GM18507 (cell line): ENCODE data around the gene SLCO1B1.
"Not testable (repeated sequence)": the region's sequence is repeated elsewhere in the genome, so short reads cannot be mapped to it uniquely, and the experiment has no call there.

Experiments used
- DNase-seq: peaks from one replicate; pipeline ENCODE4 v3.0.0; 2011; ENCODE audit warnings: low read depth; ENCODE audit not compliant: insufficient read length; ENCODE audit errors: extremely low spot score
- FAIRE-seq: peaks from 2 replicates; lab custom pipeline; 2011; peaks lifted over from hg19 to GRCh38; lab: Jason Lieb, UNC

Gene SLCO1B1, protein sequence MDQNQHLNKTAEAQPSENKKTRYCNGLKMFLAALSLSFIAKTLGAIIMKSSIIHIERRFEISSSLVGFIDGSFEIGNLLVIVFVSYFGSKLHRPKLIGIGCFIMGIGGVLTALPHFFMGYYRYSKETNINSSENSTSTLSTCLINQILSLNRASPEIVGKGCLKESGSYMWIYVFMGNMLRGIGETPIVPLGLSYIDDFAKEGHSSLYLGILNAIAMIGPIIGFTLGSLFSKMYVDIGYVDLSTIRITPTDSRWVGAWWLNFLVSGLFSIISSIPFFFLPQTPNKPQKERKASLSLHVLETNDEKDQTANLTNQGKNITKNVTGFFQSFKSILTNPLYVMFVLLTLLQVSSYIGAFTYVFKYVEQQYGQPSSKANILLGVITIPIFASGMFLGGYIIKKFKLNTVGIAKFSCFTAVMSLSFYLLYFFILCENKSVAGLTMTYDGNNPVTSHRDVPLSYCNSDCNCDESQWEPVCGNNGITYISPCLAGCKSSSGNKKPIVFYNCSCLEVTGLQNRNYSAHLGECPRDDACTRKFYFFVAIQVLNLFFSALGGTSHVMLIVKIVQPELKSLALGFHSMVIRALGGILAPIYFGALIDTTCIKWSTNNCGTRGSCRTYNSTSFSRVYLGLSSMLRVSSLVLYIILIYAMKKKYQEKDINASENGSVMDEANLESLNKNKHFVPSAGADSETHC

GRCh38 chr12:21130998-21131397 lies at the start of gene SLCO1B1:
TSS of gene SLCO1B1 (plus strand) at chr12:21131194. CDS start at chr12:21141575, 10,381 bp downstream.
- no peak for FAIRE-seq
- DNase-seq = no peak

GRCh38 chr12:21084753-21085152 lies 46.2 kb upstream of the SLCO1B1 start:
- not testable (repeated sequence) for DNase-seq, FAIRE-seq

DNA sequence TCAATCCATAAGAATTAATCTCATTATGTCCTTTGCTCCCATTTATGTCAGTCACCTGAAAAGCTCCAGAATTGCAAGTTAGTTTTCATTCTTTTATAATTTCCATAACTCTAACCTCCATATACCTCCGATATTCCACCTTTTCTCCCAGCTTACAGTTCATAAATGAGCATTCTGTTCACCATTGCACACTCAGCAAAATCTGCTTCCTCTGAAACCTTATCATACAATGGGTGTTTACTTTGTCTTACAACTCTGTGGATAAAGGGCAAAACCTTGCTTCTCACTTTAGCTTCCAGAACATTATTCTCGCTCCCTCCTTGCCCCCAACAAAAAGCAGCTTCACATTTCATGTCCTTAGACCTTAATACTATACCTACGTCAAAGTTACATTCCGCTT lies 19.3 kb upstream of the SLCO1B1 start:
- DNase-seq = no peak
- no peak for FAIRE-seq

GRCh38 chr12:21113266-21113665 lies 17.7 kb upstream of the SLCO1B1 start:
- no peak for FAIRE-seq
- no peak for DNase-seq

GRCh38 chr12:21117995-21118394 lies 13.0 kb upstream of the SLCO1B1 start:
- FAIRE-seq (no peak), DNase-seq (no peak)

DNA sequence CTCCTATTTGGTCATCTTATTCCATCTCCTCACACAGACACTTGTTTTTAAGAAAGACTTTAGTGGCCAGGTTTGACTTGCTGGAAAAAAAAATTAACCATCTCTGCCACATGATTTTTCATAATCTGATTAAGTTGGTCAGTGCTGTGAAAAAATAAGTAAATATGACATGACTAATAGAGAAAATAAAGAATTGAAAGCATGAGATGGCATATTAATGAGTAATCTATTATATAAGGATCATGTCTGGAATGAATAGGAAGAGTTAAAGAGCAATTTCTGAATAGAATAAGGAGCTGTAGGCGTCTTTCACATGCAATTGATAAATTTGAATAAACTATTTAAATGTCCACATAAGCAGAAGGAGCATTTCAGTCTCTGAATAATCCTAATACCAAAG lies 12.2 kb upstream of the SLCO1B1 start:
- no peak for FAIRE-seq
- no peak for DNase-seq

DNA sequence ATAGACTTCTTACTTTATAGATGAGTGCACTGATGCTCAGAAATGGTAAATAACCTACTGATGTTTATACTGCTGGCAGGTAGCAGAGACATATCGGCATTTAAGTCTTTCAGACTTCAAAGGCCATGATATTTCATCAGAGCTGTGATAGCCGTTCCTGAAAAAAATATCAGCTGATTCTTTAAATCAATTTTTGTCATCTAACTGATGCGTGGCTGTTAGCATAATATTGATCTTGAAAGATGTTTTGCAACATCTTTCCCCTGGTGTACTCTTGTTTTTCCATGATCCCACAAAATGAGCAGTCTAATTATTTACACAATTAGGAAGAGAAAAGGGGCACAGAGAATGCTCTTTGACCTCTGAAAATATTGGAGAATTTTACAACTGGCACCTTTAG lies 1.6 kb upstream of the SLCO1B1 start:
- no peak for DNase-seq
- FAIRE-seq = no peak

DNA sequence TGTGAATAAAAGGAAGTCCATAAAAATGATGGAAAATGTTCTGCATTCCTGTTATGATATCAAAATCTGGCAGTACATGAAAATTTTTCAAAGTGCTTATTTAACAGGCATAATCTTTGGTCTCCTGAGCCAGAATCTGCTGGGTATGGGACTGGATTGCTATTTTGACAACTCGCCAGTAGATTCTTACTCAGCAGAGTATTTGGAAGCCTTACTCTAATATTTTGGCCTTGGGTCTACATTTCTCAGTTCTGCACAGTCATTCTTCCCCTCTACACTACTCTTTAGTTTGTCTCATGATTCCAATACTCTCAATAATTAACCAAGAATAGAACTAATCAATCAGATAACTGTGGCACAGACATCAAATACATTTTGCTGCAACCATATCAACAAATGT lies 1.1 kb upstream of the SLCO1B1 start:
- FAIRE-seq = no peak

GRCh38 chr12:21137318-21137999 lies 6.5 kb downstream of the SLCO1B1 start:
- FAIRE-seq, DNase-seq: not testable (repeated sequence)

More for the DNA sequence above, 1.1 kb upstream of the SLCO1B1 start:
- DNase-seq = no peak

DNA sequence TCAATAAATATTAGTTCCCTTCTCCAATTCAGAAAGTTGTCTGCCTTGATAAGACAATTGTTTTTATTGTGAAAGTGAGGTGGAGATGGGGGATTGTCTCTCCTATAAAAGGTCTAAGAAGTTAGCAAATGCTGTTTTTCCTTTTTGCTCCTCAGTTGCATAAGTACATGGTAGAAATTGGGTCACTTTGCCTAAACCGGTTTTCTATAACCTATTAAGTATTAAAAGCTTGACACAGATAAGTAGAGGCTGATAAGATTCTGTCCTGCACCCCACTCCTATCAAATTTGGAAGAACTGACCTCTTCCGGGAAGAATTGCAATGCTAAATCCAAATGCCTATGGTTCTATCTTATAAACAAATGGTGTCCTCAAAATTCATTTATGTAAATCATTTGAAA lies 7.0 kb downstream of the SLCO1B1 start:
- DNase-seq = no peak
- no peak for FAIRE-seq

DNA sequence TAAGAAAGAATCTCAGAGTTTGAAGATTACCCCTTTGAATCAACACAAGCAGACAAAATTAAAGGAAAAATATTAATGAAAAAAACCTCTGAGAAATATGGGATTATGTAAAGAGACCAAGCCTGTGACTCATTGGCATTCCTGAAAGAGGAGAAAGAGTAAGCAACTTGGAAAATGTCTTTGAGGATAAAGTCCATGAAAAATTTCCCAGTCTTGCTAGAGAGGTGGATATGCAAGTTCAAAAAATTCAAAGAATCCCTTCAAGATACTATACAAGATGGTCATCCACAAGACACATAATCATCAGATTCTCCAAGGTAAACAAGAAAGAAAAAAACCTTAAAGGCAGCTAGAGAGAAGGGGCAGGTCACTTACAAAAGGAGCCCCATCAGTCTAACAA lies 13.3 kb downstream of the SLCO1B1 start:
- DNase-seq (no peak), FAIRE-seq (no peak)

GRCh38 chr12:21149861-21150260 lies 18.9 kb downstream of the SLCO1B1 start:
- not testable (repeated sequence) for FAIRE-seq, DNase-seq

DNA sequence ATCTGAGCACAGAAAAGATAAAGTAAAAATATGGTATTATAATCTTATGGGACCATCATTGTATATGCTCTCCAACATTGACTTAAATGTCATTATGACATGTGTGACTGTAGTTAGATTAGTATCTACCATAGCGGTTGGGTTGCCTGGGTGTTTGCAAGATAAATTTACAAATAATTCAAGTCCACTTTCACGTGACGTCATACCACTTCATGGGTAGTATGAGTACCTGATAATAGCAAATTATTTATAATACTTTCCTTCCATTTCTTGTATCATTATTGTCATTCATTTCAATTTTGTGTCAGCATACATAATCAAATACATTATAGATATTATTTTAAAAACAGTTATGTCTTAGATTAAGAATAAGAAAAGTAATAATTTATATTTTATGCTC lies 20.2 kb downstream of the SLCO1B1 start:
- FAIRE-seq (no peak), DNase-seq (no peak)

- no peak for FAIRE-seq
Observed at GRCh38 chr12:21155522-21156351, 24.7 kb downstream of the SLCO1B1 start.

DNA sequence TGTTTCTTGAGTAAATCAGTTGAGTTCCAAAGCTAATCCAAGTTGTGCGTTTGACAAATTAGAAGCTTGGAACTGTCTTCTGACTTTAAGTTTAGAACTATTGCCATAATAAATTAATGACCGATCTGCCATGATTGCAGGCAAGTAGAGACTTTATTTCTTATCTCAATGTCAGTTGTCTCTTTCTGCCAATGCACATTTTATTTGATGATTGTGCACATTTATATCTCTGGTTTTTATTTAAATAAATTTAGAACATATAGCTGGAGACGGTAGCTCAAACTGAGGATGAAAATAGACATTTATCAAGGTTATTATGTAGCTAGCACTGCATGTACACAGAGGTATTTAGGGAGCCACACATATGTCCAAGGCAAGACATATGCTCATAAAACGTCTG lies 34.1 kb downstream of the SLCO1B1 start:
- no peak for FAIRE-seq

More at GRCh38 chr12:21155522-21156351, 24.7 kb downstream of the SLCO1B1 start:
- no peak for DNase-seq

DNA sequence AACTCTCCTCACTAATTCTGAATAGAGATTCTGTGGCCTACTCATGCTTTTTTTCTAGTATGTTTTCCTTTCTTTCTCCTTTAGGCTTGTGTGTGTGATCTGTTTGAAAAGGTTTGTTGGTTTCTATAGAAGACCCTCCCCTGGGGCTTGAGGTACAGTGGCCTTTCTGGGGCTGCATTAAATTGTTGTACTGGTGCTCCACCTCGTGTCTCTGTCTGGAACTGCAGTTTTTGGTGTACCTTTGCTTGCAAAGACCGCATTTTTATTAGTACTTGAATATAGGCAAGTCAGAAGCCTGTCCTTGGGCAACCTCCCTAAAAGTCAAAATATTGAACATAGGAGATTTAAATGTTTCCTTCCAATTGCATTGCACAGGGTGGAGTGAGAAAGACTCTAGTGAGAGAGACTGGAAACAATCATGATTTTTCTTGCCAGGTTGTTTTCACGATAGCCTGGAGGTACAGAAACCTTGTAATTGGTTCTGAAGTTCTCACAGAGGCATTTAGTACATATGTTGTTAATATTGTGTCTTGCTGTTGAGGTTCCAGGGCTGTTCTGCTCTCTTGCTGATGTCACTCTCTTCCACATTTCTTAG lies 39.0 kb downstream of the SLCO1B1 start:
- FAIRE-seq = peak; percentile 39

More for the DNA sequence above, 34.1 kb downstream of the SLCO1B1 start:
- DNase-seq = no peak

DNA sequence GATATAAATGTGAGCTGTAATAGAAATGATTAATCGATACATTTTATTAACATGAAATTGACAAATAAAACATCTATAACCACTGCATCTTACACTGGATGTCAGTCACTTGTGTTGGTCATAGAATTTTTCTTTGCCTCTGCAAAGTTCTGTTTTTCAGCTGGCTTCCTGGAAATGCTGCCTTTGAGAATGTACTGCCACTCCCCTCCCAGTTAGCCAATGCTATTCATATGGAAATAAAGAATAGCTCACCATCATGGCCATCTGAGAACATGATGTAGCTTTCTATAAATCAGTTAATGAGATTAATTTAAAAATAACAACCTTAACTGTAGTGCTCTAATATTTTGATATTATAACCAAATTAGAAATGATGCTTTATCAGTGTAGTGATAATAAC lies 41.1 kb downstream of the SLCO1B1 start:
- DNase-seq (no peak), FAIRE-seq (no peak)

More for the DNA sequence above, 39.0 kb downstream of the SLCO1B1 start:
- DNase-seq = no peak

DNA sequence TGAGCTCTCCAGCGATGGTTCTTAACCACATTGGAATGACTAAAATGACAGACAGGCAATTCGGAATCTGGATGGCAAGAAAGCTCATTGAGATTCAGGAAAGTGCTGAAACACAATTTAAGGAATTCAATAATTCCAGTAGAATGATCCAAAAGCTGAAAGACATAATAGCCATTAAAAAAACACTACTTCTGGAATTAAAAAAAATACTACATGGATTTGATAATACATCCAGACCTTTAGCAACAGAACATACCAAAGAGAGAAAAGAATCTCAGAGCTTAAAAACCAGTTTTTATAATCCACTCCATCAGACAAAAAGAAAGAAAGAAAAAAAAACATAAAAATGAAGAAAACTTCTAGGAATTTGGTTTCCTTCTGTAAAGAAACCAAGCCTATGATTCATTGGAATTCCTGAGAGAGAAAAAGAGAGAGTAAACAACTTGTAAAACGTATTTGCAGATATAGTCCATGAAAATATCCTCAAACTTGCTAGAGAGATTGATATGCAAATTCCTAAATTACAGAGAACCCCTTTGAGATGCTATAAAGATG lies 52.8 kb downstream of the SLCO1B1 start:
- FAIRE-seq = no peak
- DNase-seq = no peak

- no peak for FAIRE-seq
- DNase-seq = no peak
Observed at GRCh38 chr12:21190016-21190415, 59.0 kb downstream of the SLCO1B1 start.
